WERI-Rb-1 (cell line): ENCODE data around the gene C11orf21.

Experiments
- DNase-seq: peaks from one replicate; pipeline ENCODE4 v3.0.0-alpha.2; 2020
- H3K27ac ChIP-seq: fragments of 250-450 bp; sonication (Bioruptor Pico); 2 replicates; pipeline ENCODE4 v1.5.1; 2020; ENCODE audit warnings: mild to moderate bottlenecking, moderate library complexity
- H3K27me3 ChIP-seq: fragments of 250-450 bp; sonication (Bioruptor Pico); 2 replicates; pipeline ENCODE4 v1.5.1; 2021; ENCODE audit warnings: mild to moderate bottlenecking, low read depth, moderate library complexity; ENCODE audit not compliant: insufficient read depth, severe bottlenecking
- H3K36me3 ChIP-seq: fragments of 250-450 bp; sonication (Bioruptor Pico); 2 replicates; pipeline ENCODE4 v1.5.1; 2020; ENCODE audit warnings: mild to moderate bottlenecking, moderate library complexity
- H3K4me3 ChIP-seq: 2 replicates; pipeline ENCODE4 v1.5.1; 2011; ENCODE audit warnings: low read depth, mild to moderate bottlenecking, control low read depth, low read length
- H3K9me3 ChIP-seq: fragments of 250-450 bp; sonication (Bioruptor Pico); 2 replicates; pipeline ENCODE4 v1.5.1; 2021; ENCODE audit warnings: mild to moderate bottlenecking, moderate library complexity; ENCODE audit not compliant: severe bottlenecking
- TF ChIP-seq, protein P1 (sequence below): IDR thresholded peaks from 2 replicates; pipeline ENCODE4 v1.5.1; 2011; ENCODE audit warnings: low read depth, mild to moderate bottlenecking, control low read depth, inconsistent platforms, low read length

The C11orf21 gene

DNA sequence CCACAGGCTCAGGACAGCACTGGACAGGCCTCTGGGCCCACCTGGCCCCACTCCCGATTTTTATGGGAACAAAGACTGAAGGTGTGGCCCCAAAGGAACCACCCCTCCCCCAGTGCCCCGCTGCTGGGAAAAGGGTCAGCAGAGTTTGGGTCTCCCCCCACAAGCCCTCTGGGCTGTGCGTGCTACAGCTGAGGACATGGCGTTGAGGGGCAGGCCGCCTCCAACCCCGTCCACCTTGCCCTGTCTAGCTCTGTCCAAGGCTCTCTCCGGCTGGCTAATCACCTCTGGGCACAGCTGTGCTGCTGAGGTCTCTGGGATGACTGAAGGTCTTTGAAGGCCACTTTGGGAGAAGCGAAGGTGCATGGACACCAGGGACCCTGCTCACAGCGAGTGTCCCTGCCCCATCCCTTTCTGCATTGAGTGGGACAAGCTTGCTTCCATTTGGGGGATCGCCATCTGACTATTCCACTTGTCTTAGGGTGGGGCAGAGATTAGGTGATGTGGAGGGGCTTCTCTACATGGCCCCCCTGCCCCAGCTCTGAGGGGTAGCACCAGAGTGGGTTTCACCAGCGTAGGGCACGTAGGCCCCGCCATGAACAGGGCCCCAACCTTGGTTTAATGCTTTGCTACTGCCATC, 37.9 kb downstream of the C11orf21 start:
- Histone ChIP-seq H3K27ac (no peak overlapping the region), H3K4me3 (no peak overlapping the region), H3K27me3 (peaks cover 53% of the 10 kb centered on the region), H3K9me3 (no peaks in the 10 kb centered on the region), H3K36me3 (no peaks in the 10 kb centered on the region)
- TF ChIP-seq, protein P1, sequence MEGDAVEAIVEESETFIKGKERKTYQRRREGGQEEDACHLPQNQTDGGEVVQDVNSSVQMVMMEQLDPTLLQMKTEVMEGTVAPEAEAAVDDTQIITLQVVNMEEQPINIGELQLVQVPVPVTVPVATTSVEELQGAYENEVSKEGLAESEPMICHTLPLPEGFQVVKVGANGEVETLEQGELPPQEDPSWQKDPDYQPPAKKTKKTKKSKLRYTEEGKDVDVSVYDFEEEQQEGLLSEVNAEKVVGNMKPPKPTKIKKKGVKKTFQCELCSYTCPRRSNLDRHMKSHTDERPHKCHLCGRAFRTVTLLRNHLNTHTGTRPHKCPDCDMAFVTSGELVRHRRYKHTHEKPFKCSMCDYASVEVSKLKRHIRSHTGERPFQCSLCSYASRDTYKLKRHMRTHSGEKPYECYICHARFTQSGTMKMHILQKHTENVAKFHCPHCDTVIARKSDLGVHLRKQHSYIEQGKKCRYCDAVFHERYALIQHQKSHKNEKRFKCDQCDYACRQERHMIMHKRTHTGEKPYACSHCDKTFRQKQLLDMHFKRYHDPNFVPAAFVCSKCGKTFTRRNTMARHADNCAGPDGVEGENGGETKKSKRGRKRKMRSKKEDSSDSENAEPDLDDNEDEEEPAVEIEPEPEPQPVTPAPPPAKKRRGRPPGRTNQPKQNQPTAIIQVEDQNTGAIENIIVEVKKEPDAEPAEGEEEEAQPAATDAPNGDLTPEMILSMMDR: no peak
- no peak for DNase-seq

DNA sequence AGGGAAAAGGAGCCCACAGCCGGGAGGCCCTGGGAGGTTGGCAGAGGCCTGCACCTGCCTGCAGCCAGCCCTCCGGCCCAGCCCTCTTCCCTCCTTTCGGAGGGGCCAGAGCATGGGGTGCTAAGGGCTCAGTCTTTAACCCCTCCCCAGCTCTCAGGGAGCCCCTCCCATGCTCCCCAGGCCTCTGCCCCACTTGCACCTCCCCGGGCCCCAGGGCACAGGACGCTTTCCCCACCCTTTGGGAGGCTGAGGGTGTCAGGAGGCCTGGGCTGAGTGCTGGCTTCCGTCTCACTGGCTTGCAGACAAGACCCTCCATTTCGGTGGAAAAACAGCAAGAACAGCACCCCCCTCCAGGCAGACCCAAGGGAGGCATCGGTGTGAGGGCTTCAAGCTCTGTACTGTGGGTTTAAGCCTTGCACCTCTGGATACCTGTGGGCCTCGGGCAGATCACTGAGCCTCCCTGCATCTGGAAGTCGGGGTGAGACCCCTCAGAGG, 38.6 kb downstream of the C11orf21 start:
- Histone ChIP-seq H3K9me3 (no peaks in the 10 kb centered on the region), H3K36me3 (no peaks in the 10 kb centered on the region), H3K27ac (no peak overlapping the region), H3K27me3 (peaks cover 51% of the 10 kb centered on the region), H3K4me3 (no peak overlapping the region)
- TF ChIP-seq, protein P1: no peak
- no peak for DNase-seq

DNA sequence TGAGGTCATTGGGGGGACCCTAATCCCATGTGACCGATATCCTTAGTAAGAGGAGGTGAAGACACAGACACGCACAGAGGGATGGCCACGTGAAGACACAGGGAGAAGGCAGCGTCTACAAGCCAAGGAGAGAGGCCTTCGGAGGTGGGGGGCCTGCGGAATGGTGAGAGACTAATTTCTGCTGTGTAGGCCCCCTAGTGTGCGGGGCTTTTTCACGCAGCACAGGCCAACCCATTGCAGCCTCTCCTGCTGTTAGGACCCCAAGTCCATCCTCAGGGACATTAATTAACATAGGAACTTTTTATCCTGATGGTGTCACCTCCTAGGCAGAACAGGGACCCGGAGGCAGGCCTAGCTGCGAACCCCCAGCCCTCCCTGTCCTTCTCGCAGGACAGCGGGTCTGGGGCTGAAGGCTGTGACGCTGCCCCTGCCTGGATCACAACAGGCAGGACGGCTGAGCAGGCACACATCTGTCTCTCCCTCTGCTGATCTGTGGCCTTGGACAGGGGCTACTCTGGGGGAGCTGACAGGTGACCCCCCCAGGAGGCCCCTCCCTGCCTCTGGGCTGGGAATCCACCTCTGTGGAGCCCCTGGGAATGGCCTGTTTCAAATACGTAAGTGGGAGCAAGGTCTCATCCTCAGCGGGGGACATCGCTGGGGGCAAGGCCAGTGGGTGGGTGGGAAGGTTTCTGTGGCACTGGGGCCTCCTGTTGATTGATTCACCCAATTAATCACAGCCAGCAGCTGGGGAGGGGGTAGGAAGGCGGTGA, 39.2 kb downstream of the C11orf21 start:
- TF ChIP-seq, protein P1: no peak
- Histone ChIP-seq H3K4me3 (no peak overlapping the region), H3K9me3 (no peaks in the 10 kb centered on the region), H3K27ac (no peak overlapping the region), H3K36me3 (no peaks in the 10 kb centered on the region), H3K27me3 (peaks cover 45% of the 10 kb centered on the region)
- DNase-seq: no peak

DNA sequence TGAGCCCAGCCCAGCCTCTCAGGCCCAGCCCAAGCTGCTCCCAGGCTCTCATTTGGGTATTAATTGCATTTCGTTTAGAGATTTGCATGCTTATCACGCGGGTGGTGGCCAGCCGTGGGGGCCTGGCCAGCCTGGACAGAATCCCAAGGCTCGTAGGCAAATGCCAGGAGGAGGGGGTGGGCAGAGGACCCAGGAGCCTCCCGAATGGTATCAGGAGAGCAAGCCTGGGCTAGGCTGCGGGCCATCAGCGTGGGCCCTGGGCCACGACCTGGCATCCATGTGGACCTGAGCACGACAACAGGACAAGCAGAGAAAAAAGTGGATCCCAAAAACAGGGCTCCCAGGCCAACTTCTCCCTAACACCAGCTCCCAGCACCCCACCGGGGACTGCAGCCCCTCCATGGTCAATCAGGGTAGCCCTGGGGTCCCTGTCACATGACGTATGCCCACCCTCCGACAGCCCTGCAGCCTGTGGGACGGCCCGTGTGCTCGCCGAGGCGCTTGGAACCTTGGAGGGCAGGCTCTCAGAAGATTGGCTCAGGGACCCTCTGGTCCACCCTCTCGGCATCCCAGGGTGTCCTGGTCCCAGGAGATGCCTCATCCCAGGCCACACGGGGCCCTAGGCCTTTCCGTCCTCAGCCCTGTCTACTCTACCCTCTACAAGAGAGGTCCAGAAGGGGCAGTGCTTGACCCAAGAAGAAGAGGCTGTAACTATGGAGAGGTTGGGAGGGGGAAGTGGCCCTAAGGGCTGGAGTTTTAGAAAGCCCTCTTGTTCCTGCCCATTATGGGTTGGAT, 40.1 kb downstream of the C11orf21 start:
- H3K27me3 ChIP-seq: peaks cover 38% of the 10 kb centered on the region
- no peak overlapping the region for H3K27ac ChIP-seq
- DNase-seq: no peak
- H3K9me3 ChIP-seq: no peaks in the 10 kb centered on the region
- no peak overlapping the region for H3K4me3 ChIP-seq
- no peaks in the 10 kb centered on the region for H3K36me3 ChIP-seq
- TF ChIP-seq, protein P1: no peak

DNA sequence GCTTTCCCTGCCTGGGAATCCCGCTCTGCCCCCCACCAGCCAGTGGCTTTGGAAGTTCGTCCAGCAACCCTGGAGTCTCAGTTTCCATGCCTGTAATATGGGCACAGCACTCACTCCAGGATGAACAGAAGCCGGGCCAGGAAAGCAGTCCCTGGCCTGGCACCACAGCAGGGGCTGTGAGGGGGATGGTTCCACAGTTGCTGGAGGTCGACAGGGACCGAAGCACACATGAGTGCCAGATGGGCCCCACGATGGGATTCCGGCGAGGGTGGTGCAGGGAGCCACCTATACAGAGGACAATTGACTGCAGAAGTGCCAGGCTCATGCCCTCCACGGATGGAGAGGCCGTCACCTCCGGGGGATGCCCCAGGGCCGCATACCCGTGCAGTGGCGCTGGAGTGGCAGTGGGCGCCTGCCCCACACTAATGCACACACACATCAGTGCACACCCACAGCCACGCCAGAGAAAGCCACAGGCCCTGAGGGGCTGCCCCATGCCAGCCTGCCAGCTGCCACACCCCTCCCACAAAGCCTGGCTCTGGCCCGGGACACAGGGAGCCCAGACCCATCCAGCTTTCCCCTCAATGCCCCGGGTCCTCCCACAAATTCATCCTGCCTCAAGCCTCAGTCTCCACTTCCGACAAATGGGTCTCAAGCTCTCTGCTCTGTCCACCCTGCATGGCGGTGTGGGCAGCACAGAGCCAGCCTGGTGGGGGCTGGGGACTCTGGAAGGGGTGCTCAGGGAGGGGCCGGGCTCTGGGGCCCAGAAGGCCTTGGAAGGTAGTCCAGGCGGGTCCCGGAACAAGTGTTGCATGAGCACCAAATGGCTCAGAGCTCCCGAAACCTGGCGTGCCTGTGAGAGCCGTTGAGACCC, 41.0 kb downstream of the C11orf21 start:
- Histone ChIP-seq H3K36me3 (no peaks in the 10 kb centered on the region), H3K27ac (no peak overlapping the region), H3K27me3 (peaks cover 35% of the 10 kb centered on the region), H3K4me3 (no peak overlapping the region), H3K9me3 (no peaks in the 10 kb centered on the region)
- DNase-seq: no peak
- TF ChIP-seq, protein P1: no peak
